Stimulated activated CD8-positive, alpha-beta memory T cell treated with anti-CD3 and anti-CD28 coated beads, Interleukin-4, amount 100 ng/mL, for 24 hours (primary cell): Measurements from ENCODE around the gene ATP5PD.
"Not testable (repeated sequence)": the region's sequence is repeated elsewhere in the genome, so short reads cannot be mapped to it uniquely, and the experiment has no call there.

ENCODE experiments used
- DNase-seq: peaks from one replicate; pipeline ENCODE4 v3.0.0-alpha.2; 2020; ENCODE audit warnings: low read depth

The ATP5PD gene

DNA sequence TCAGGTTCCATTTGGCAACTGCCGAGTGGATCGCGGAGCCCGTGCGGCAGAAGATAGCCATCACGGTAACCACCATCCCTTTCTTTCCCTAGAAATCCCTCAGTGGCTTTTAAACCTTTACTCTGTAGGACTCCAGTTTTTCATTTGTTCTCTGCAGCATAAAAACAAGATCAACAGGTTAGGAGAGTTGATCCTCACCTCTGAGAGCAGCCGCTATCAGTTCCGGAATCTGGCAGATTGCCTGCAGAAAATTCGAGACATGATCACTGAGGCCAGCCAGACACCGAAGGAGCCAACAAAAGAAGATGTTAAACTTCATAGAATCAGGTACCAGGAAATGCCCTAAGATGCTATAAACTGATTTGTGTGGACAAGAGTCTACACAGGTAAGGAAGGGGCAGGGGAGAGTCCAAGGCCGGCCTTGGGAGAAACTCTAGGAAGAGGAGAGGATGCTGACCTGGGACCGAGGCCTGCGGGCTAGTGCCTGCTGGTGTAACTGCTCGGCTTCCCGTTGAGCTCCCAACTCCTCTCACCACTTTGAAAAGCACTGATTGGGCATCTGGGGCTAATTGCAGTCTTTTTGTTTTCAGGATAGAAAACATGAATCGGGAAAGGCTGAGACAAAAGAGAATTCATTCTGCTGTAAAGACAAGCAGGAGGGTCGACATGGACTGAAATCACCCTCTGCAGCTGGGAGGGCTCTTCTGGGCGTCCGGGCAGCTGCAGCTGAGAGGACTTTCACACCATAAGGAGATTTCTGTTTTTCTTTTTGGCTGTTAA, 26.2 kb downstream of the ATP5PD start:
- no peak for DNase-seq

GRCh38 chr17:75019710-75020109, 27.1 kb downstream of the ATP5PD start:
- no peak for DNase-seq

DNA sequence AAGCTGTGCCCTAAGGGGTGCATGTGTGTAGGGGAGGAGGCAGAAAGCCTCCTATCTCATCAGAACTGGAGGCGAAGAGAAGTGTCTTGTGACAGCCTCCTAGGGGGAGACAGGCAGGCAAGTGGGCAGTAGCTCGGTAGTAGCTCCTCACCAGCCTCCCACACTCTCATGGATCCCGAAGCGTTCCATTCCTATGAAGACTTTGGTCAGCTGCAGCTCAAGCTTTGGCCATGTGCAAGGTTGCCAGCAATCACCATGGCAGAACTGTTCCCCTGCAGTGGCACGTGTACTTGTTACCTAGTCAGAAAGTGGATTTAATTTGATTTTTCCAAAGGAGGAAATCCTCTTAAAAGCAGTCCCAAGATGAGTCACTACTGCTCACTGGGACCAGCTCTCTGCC, 27.6 kb downstream of the ATP5PD start:
- DNase-seq, result no peak

- no peak for DNase-seq
These were observed 33.6 kb downstream of the ATP5PD start for GRCh38 chr17:75013092-75013559.

DNA sequence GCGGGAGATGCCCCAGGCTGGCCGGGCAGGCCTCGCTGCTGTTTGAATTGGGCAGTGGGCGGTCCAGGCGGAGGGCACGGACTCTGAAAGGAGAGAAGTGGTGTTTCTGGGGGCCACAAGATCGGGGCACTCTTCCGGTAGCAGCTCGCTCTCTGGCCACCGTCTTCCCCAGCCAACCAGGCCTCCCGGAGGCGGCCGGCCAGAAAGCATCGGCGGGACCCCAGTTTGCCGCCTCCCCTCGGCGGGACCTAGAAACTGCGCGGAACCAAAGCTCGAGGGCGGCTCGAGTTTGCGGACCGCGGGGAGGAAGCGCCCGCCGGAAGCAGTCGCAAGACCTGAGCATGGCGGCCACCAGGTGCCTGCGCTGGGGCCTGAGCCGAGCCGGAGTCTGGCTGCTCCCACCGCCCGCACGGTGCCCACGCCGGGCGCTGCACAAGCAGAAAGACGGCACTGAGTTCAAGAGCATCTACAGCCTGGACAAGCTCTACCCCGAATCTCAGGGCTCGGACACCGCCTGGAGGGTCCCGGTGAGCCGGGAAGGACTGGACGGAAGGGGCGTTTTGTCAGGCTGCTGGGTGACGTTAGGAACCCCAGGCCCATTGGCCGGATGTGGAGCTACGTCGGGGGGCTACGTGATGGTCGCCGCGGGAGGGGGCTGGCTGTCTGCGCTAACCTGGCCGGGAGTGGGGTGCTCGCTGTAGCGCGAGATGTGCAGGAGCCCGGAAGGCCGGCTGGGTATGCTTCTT, 34.2 kb downstream of the ATP5PD start, which contains the start of gene MRPL58:
TSS of gene MRPL58 (plus strand) at position 325 of the 746 bp plus-strand sequence. CDS start at position 342, 17 bp downstream.
- peak; percentile 77 for DNase-seq

DNA sequence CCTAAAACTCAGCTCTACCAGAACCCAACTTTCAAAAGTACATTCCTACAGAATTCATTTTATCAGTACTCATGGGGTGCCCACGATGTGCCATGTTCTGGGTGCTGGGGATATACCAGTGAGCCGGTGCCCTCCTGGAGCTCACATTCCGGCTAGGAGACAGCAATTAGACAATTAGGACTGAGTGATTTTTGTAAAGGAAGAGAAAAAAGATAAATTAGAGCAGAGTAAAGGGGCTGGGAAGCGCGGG, 34.7 kb downstream of the ATP5PD start:
- no peak for DNase-seq

- no peak for DNase-seq
These were observed 35.2 kb downstream of the ATP5PD start for GRCh38 chr17:75011401-75012095.

DNA sequence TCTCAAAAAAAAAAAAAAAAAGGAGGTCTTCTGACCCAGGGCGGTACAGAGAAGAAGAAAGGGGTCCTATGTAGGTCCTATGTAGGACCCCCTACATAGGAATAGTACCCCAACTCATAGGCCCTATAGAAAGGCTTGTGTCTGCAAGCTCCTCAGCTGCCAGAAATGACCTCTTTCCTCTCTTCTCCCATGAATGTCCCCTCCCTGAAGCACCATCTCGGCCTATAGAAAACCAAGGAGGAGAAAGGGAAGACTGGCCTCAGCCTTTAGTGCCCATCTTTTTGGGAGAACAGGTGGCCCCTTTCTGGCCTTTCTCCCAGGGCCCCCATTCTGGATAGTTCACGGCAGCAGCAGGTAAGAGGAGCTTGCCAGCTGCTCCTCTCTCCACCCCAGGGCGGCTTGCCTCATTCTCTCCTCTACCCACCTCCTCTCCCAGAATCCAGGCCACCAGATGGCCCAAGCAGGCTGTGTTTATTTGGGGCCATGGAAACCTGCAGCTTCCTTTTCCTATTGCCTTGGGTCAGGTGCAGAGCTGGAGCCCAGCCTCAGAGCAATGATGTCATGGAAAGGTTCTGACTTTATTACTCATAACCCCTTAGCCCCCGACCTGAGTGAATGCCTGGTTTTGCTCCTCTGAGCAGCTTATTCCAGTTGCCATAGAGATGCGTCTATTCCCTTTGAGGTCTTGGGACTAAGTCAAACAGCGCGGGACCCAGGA, 35.9 kb downstream of the ATP5PD start:
- no peak for DNase-seq

DNA sequence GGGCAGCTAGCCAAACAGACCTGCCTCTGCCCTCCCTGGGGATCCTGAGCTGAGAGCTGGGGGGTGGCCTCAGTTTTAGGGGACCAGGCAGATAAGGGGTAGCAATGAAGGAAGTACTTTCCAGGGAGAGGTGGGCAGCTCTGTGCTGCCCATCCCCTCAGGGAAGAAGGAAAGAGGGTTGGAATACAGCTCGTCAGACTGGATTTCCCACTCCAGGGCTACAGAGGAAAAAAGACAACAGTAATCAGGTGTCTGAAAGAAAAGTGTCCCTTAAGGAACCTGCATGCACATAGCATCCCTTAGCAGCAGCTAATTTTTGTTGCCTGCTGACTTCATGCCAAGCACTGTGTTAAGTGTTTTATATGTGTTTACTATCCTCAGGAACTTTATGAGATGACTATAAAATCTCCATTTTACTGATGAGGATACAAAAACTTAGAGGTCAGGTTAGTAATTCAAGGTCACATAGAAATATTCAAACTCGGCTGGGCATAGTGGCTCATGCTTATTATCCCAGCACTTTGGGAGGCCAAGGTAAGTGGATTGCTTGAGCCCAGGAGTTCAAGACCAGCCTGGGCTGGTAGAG, 37.5 kb downstream of the ATP5PD start:
- no peak for DNase-seq

- no peak for DNase-seq
These were observed 38.4 kb downstream of the ATP5PD start for GRCh38 chr17:75008373-75008772.

DNA sequence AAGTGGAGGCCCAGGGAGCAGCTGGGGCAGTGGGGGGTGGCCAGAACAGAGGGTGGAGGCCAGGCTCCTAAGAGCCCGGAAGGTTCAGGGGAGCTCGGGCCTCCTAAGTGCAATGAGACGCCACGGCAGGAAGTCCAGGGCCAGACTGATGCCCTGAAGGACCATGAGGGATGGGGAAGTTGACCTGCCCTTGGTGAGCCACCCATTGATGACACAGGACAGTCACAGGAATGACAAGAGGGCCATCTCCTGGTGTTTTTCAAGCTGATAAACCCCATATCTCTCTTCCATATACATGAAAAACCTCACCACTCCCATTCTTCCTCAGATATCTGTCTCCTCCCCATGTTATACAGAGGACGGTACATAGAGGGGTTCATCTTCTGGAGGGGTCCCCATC, 40.1 kb downstream of the ATP5PD start:
- DNase-seq, result no peak

DNA sequence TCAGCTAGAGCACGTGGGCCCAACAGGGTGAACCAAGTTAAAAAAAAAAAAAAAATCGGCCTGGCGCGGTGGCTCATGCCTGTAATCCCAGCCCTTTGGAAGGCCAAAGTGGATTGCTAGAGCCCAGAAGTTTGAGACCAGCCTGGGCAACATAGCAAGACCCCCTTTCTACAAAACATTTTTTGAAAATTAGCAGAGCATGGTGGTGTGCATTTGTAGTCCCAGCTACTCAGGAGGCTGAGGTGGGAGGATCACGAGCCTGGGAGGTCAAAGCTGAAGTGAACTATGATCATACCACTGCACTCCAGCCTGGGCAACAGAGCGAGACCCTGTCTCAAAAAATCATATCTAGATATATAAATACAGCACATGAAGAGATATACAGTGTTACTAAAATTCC, 40.7 kb downstream of the ATP5PD start:
- DNase-seq, result not testable (repeated sequence)

- DNase-seq, result no peak
These were observed 41.5 kb downstream of the ATP5PD start for GRCh38 chr17:75005291-75005690.

DNA sequence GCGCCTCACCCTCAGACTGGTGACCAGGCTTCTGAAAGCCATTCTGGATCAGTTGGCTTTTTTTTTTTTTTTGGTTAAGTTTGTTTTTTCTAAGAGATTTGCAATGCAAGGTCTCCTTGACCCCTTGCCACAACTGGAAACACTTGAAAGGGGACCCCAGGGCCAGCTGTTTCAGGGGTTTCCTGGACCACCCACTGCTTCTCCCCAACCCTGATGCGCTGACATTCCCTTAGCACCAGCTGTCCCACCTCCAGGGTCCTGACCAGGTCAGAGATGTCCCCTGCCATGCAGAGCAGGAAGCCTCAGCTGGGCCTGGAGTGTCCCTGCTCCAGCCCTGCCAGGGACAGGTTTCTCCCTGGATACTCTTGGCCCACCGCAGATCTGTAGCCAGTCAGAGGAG, 42.4 kb downstream of the ATP5PD start:
- no peak for DNase-seq

DNA sequence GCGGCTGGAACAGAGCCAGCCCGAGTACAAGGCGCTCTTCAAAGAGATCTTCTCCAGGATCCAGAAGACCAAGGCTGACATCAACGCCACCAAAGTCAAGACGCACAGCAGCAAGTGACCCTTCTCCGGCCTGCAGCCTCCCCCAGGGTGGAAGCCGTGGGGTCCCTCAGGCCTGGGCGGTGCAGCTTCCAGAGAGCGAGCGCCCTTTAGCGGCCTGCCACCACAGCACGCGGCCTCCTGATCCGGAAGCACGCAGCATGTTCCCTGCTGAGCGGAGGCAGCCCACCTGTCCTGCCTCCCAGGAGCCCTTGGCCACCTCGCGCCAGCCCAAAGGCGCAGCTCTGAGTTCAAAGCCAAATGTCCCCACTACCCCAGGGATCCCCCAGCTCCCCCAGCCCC, 42.8 kb downstream of the ATP5PD start:
- no peak for DNase-seq

DNA sequence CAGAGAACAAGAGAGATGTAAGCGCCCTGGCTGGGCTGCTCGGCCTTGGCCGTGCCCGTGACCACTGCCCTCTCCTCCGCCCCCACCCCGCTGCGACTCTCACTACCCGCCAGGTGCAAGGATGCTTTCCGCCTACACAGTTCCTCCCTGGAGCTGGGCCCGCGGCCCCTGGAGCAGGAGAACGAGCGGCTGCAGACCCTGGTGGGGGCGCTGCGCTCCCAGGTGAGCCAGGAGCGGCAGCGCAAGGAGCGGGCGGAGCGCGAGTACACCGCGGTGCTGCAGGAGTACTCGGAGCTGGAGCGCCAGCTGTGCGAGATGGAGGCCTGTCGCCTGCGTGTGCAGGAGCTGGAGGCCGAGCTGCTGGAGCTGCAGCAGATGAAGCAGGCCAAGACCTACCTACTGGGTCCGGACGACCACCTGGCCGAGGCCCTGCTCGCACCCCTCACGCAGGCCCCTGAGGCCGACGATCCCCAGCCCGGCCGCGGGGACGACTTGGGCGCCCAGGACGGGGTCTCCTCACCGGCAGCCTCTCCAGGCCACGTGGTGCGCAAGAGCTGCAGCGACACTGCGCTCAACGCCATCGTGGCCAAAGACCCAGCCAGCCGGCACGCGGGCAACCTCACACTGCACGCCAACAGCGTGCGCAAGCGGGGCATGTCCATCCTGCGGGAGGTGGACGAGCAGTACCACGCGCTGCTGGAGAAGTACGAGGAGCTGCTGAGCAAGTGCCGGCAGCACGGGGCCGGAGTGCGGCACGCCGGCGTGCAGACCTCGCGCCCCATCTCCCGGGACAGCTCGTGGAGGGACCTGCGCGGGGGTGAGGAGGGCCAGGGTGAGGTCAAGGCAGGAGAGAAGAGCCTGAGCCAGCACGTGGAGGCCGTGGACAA, 43.5 kb downstream of the ATP5PD start:
- DNase-seq, result no peak

DNA sequence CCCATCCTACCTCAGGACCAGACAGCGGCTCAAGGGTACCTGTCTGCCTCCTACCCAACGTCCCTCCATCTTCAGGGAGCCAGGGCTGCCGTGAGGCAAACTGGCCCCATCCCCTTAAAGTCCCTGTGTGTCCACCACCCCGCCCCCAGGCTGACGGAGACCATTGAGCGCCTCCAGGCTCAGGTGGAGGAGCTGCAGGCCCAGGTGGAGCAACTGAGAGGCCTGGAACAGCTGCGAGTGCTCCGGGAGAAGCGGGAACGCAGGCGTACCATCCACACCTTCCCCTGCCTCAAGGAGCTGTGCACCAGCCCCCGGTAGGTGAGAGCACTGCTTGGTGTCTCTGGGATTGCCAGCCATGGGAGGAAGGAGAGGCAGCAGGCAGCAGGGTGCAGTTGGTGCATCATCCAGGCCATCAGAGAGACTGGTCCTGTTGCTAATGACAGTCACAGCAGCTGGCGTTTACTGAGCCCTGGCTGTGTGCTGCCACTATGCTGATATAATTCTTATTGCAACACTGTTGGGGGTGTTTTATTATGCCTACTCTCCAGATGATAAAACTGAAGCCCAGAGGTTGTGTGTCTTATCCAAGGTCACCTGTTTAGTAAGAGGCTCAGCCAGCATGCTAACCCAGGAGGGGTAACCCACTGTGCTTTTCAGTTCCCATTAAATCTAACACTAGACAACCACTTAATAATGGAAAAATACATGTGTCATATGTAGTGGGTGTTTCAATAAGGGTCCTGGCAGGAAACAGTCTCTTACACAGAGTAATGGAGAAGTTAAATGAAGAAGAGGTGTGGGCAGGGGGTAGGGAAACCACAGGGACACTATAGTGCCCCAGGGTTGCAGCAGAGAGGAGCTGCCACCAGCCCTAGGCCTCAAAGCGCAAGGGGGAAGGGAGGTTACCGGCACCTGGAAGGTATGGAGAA, 44.6 kb downstream of the ATP5PD start:
- no peak for DNase-seq

DNA sequence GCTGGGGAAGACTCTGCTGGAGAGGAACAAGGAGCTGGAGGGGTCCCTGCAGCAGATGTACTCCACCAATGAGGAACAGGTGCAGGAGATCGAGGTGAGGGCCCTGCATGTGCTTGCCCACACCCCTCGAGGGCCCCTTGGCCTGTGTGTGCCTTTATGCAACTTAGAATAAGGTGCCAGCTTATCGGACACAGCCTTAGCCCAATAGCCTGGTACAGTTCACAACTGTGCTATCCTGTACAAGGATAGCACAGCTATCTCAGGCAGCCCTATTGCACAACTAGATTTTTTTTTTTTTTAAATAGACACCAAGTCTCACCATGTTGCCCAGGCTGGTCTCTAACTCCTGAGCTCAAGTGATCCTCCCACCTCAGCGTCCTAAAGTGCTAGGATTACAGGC, 47.2 kb downstream of the ATP5PD start:
- no peak for DNase-seq

DNA sequence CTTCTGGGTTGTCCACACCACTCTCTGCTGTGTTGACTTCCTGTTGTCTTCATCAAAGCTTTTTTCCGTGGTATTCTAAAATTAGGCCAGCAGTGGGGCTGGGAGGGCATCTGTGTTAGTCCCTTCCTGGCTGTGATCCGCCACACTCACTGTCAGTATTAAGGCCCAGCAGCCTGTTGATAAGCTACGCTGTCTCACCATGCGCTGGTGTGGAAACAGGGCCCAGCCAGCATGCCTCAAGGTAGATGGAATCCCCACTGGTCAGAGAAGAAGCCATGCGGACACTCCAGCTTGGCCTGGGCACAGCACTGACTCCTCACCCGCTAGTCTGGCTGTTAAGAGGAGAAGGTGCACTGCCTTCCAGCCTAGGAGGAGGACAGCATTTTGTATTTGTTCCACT, 48.0 kb downstream of the ATP5PD start:
- no peak for DNase-seq

DNA sequence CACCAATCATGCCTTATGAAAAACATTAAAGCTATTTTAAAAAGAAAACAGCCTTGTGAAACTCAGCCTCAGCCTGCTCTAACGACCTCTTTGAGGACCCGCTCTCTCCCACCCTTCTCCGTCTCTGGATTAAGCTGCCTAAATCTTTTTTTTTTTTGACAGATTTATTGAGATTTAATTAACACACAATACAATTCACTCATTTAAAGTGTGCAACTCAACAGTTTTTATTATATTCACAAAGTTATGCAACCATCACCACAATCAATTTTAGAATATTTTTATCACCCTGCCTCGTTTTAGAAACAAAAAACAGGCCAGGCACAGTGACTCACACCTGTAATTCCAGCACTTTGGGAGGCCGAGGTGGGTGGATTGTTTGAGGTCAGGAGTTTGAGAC, 50.9 kb downstream of the ATP5PD start:
- DNase-seq, result no peak
